ENCODE results near the gene F10.

F10 gene

GRCh38 chr13:113115363-113116205 lies 7.0 kb upstream of the F10 start:
- Mint-ChIP-seq H3K27me3 (peaks cover 3% of the 10 kb centered on the region), H3K9me3 (no peaks in the 10 kb centered on the region), H3K27ac (no peak overlapping the region), H3K4me3 (no peak overlapping the region), H3K4me1 (ENCODE audit: low read depth) (peaks cover 3% of the 10 kb centered on the region), H3K36me3 (ENCODE audit: low read depth) (no peaks in the 10 kb centered on the region)

GRCh38 chr13:113116206-113116800 lies 6.3 kb upstream of the F10 start:
- Mint-ChIP-seq H3K27ac (no peak overlapping the region), H3K9me3 (no peaks in the 10 kb centered on the region), H3K27me3 (peaks cover 3% of the 10 kb centered on the region), H3K36me3 (ENCODE audit: low read depth) (no peaks in the 10 kb centered on the region), H3K4me1 (ENCODE audit: low read depth) (no peaks in the 10 kb centered on the region), H3K4me3 (no peak overlapping the region)

- H3K27me3 Mint-ChIP-seq, result peaks cover 3% of the 10 kb centered on the region
- H3K36me3 Mint-ChIP-seq (ENCODE audit: low read depth), result no peaks in the 10 kb centered on the region
- no peak overlapping the region for H3K27ac Mint-ChIP-seq
- H3K4me3 Mint-ChIP-seq, result no peak overlapping the region
- H3K9me3 Mint-ChIP-seq, result no peaks in the 10 kb centered on the region
- H3K4me1 Mint-ChIP-seq (ENCODE audit: low read depth), result no peaks in the 10 kb centered on the region
These were observed 5.7 kb upstream of the F10 start for GRCh38 chr13:113116871-113117271.

- no peak overlapping the region for H3K4me3 Mint-ChIP-seq
- no peaks in the 10 kb centered on the region for H3K36me3 Mint-ChIP-seq (ENCODE audit: low read depth)
- H3K4me1 Mint-ChIP-seq (ENCODE audit: low read depth), result no peaks in the 10 kb centered on the region
- no peaks in the 10 kb centered on the region for H3K9me3 Mint-ChIP-seq
- peaks cover 3% of the 10 kb centered on the region for H3K27me3 Mint-ChIP-seq
- H3K27ac Mint-ChIP-seq, result no peak overlapping the region
These were observed 5.2 kb upstream of the F10 start for GRCh38 chr13:113117335-113117872.

GRCh38 chr13:113117911-113118260 lies 4.7 kb upstream of the F10 start:
- H3K27ac Mint-ChIP-seq, result no peak overlapping the region
- no peaks in the 10 kb centered on the region for H3K9me3 Mint-ChIP-seq
- no peak overlapping the region for H3K4me3 Mint-ChIP-seq
- H3K27me3 Mint-ChIP-seq, result peaks cover 3% of the 10 kb centered on the region
- no peaks in the 10 kb centered on the region for H3K36me3 Mint-ChIP-seq (ENCODE audit: low read depth)
- H3K4me1 Mint-ChIP-seq (ENCODE audit: low read depth), result no peaks in the 10 kb centered on the region

GRCh38 chr13:113118261-113119021 lies 4.2 kb upstream of the F10 start:
- Mint-ChIP-seq H3K27ac (no peak overlapping the region), H3K4me1 (ENCODE audit: low read depth) (no peaks in the 10 kb centered on the region), H3K9me3 (no peaks in the 10 kb centered on the region), H3K36me3 (ENCODE audit: low read depth) (no peaks in the 10 kb centered on the region), H3K4me3 (no peak overlapping the region), H3K27me3 (peaks cover 3% of the 10 kb centered on the region)

GRCh38 chr13:113119166-113119821 lies 3.3 kb upstream of the F10 start:
- Mint-ChIP-seq H3K27ac (no peak overlapping the region), H3K27me3 (peaks cover under 1% of the 10 kb centered on the region), H3K36me3 (ENCODE audit: low read depth) (no peaks in the 10 kb centered on the region)

GRCh38 chr13:113119822-113120189 lies 2.8 kb upstream of the F10 start:
- Mint-ChIP-seq H3K4me3 (no peak overlapping the region), H3K36me3 (ENCODE audit: low read depth) (no peaks in the 10 kb centered on the region), H3K9me3 (no peaks in the 10 kb centered on the region), H3K27ac (no peak overlapping the region), H3K4me1 (ENCODE audit: low read depth) (no peaks in the 10 kb centered on the region), H3K27me3 (no peaks in the 10 kb centered on the region)

More at GRCh38 chr13:113119166-113119821, 3.3 kb upstream of the F10 start:
- Mint-ChIP-seq H3K9me3 (no peaks in the 10 kb centered on the region), H3K4me3 (no peak overlapping the region), H3K4me1 (ENCODE audit: low read depth) (no peaks in the 10 kb centered on the region)

- no peaks in the 10 kb centered on the region for H3K36me3 Mint-ChIP-seq (ENCODE audit: low read depth)
- no peak overlapping the region for H3K27ac Mint-ChIP-seq
- no peaks in the 10 kb centered on the region for H3K9me3 Mint-ChIP-seq
- no peaks in the 10 kb centered on the region for H3K27me3 Mint-ChIP-seq
- no peaks in the 10 kb centered on the region for H3K4me1 Mint-ChIP-seq (ENCODE audit: low read depth)
- no peak overlapping the region for H3K4me3 Mint-ChIP-seq
These were observed 2.1 kb upstream of the F10 start for GRCh38 chr13:113120300-113121182.

GRCh38 chr13:113121183-113121927 lies 1.2 kb upstream of the F10 start:
- H3K27ac Mint-ChIP-seq, result no peak overlapping the region
- no peaks in the 10 kb centered on the region for H3K9me3 Mint-ChIP-seq
- H3K4me3 Mint-ChIP-seq, result no peak overlapping the region
- no peaks in the 10 kb centered on the region for H3K27me3 Mint-ChIP-seq
- no peaks in the 10 kb centered on the region for H3K36me3 Mint-ChIP-seq (ENCODE audit: low read depth)
- H3K4me1 Mint-ChIP-seq (ENCODE audit: low read depth), result no peaks in the 10 kb centered on the region

GRCh38 chr13:113121928-113122471 lies 599 bp upstream of the F10 start:
- H3K4me1 Mint-ChIP-seq (ENCODE audit: low read depth), result no peaks in the 10 kb centered on the region
- H3K27ac Mint-ChIP-seq, result no peak overlapping the region
- H3K9me3 Mint-ChIP-seq, result no peaks in the 10 kb centered on the region
- no peaks in the 10 kb centered on the region for H3K36me3 Mint-ChIP-seq (ENCODE audit: low read depth)
- no peak overlapping the region for H3K4me3 Mint-ChIP-seq
- H3K27me3 Mint-ChIP-seq, result peaks cover under 1% of the 10 kb centered on the region

- Mint-ChIP-seq H3K27ac (no peak overlapping the region), H3K36me3 (ENCODE audit: low read depth) (no peaks in the 10 kb centered on the region), H3K9me3 (no peaks in the 10 kb centered on the region), H3K4me1 (ENCODE audit: low read depth) (no peaks in the 10 kb centered on the region), H3K27me3 (peaks cover 13% of the 10 kb centered on the region), H3K4me3 (no peak overlapping the region)
These were observed 915 bp downstream of the F10 start for GRCh38 chr13:113123226-113124201.
